Esophagus squamous epithelium (tissue), 5 donors: ENCODE data around the gene PAOX. TPM values are rescaled to one million over a fixed set of nuclear protein-coding genes. Genes with fewer than 3 reads are reported as not detected.

Source experiments
- DNase-seq: peaks from one replicate; lab custom pipeline; 2025; lab: John Stamatoyannopoulos, UW
- H3K27ac ChIP-seq, 4 donors: fragments of 200-600 bp; sonication (generic); one replicate each; pipeline ENCODE4 v1.5.1; 2016 to 2019; ENCODE audit warnings: mild to moderate bottlenecking in 1 of 4
- H3K27me3 ChIP-seq, 4 donors: fragments of 200-600 bp; sonication (generic); 1 replicate in 3 of 4; 2 replicates in 1 of 4; pipeline versions ENCODE4 v1.5.1 to v1.6.0; 2017 to 2021; ENCODE audit warnings: antibody characterized with exemption in 1 of 4
- H3K36me3 ChIP-seq, 3 donors: fragments of 200-600 bp; sonication (generic); one replicate each; pipeline ENCODE4 v1.5.1; 2016 to 2019
- H3K4me1 ChIP-seq, 3 donors: fragments of 200-600 bp; sonication (generic); one replicate each; pipeline ENCODE4 v1.5.1; 2017 to 2019
- H3K4me3 ChIP-seq, 4 donors: fragments of 200-600 bp; sonication (generic); 1 replicate in 3 of 4; 2 replicates in 1 of 4; pipeline ENCODE4 v1.5.1; 2016 to 2019; ENCODE audit warnings: mild to moderate bottlenecking in 2 of 4, moderate library complexity in 1 of 4
- H3K9me3 ChIP-seq, 3 donors: fragments of 200-600 bp; sonication (generic); one replicate each; pipeline ENCODE4 v1.5.1; 2016 to 2019
- POLR2A ChIP-seq, 4 donors: fragments of 450-650 bp; IDR thresholded peaks; one replicate each; pipeline ENCODE4 v1.6.1; 2017; ENCODE audit warnings: antibody characterized with exemption in 4 of 4, mild to moderate bottlenecking in 4 of 4, moderate library complexity in 3 of 4
- WGBS, 2 donors: methylation state at CpG; one replicate each; pipeline ENCODE4 v1.1.5; 2018; 5-methylcytosine and 5-hydroxymethylcytosine counted together
- intact Hi-C: fragments of 100-400 bp; cut with DNase I; formaldehyde crosslinking; loops from one replicate; pipeline ENCODE4 v1.15.0; 2022
- total RNA-seq, 4 donors: library from RNA; depleted of rRNA; stranded (reverse); fragments of >200 nt; gene quantifications; one replicate each; pipeline ENCODE4 v1.1.0, GENCODE V29; 2016
- TF ChIP-seq, protein P1 (sequence below), 6 experiments: fragments of 450-650 bp in 4 of 6; fragments of 200-600 bp in 2 of 6; sonication (generic) in 2 of 6; IDR thresholded peaks; one replicate each; pipeline ENCODE4 v1.5.1; 2016 to 2019; ENCODE audit warnings: antibody characterized with exemption in 6 of 6, mild to moderate bottlenecking in 4 of 6, moderate library complexity in 4 of 6
- donor health status: DM: yes; HTN: yes; CAD: no.

The PAOX gene
- total RNA-seq, 4 donors from 2014 or later = 11.5 to 16.6 (median 15.9) TPM

- Histone ChIP-seq H3K4me1 (peaks cover 10 to 37% (median 13%) of the 10 kb centered on the region in 3 donors), H3K4me3 (peak overlapping the region; percentile 49 to 83 (median 61)), H3K27me3 (peaks cover 0 to 16% (median 0%) of the 10 kb centered on the region in 4 donors), H3K36me3 (peaks cover 0 to 5% (median 0%) of the 10 kb centered on the region in 3 donors), H3K9me3 (peaks cover 0 to 5% (median 0%) of the 10 kb centered on the region in 3 donors), H3K27ac (peak overlapping the region in 1 of 4 donors; percentile 39)
- WGBS, 2 donors = no CpG with 5 or more reads among the region's 27 CpGs
- TF ChIP-seq, protein P1, sequence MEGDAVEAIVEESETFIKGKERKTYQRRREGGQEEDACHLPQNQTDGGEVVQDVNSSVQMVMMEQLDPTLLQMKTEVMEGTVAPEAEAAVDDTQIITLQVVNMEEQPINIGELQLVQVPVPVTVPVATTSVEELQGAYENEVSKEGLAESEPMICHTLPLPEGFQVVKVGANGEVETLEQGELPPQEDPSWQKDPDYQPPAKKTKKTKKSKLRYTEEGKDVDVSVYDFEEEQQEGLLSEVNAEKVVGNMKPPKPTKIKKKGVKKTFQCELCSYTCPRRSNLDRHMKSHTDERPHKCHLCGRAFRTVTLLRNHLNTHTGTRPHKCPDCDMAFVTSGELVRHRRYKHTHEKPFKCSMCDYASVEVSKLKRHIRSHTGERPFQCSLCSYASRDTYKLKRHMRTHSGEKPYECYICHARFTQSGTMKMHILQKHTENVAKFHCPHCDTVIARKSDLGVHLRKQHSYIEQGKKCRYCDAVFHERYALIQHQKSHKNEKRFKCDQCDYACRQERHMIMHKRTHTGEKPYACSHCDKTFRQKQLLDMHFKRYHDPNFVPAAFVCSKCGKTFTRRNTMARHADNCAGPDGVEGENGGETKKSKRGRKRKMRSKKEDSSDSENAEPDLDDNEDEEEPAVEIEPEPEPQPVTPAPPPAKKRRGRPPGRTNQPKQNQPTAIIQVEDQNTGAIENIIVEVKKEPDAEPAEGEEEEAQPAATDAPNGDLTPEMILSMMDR (IDR thresholded peaks at IDR 0.05) = no peak
- no peak for TF ChIP-seq POLR2A (IDR thresholded peaks at IDR 0.05)
- DNase-seq = no peak
- intact Hi-C loops = no loop called here
Measured at GRCh38 chr10:133356549-133357284, 22.3 kb upstream of the PAOX start.

- DNase-seq = no peak
- Histone ChIP-seq H3K9me3 (peaks cover 0 to 5% (median 0%) of the 10 kb centered on the region in 3 donors), H3K4me3 (peak within 1 kb of the TSS; percentile 49 to 83 (median 61)), H3K27me3 (peaks cover 0 to 14% (median 0%) of the 10 kb centered on the region in 4 donors), H3K4me1 (peaks cover 10 to 37% (median 13%) of the 10 kb centered on the region in 3 donors), H3K27ac (peak within 1 kb of the TSS; percentile 39 to 79 (median 57)), H3K36me3 (peaks cover 0 to 13% (median 0%) of the 10 kb centered on the region in 3 donors)
- intact Hi-C loops = no loop called here
- TF ChIP-seq, protein P1 (IDR thresholded peaks at IDR 0.05) = no peak
- TF ChIP-seq POLR2A (IDR thresholded peaks at IDR 0.05) = no peak
- WGBS, 2 donors = no CpG with 5 or more reads among the region's 83 CpGs
Measured at GRCh38 chr10:133357285-133358161, 21.5 kb upstream of the PAOX start, which contains the start of gene FUOM. TSS of gene FUOM (minus strand) at chr10:133358019. CDS start at chr10:133358007, 12 bp downstream.

DNA sequence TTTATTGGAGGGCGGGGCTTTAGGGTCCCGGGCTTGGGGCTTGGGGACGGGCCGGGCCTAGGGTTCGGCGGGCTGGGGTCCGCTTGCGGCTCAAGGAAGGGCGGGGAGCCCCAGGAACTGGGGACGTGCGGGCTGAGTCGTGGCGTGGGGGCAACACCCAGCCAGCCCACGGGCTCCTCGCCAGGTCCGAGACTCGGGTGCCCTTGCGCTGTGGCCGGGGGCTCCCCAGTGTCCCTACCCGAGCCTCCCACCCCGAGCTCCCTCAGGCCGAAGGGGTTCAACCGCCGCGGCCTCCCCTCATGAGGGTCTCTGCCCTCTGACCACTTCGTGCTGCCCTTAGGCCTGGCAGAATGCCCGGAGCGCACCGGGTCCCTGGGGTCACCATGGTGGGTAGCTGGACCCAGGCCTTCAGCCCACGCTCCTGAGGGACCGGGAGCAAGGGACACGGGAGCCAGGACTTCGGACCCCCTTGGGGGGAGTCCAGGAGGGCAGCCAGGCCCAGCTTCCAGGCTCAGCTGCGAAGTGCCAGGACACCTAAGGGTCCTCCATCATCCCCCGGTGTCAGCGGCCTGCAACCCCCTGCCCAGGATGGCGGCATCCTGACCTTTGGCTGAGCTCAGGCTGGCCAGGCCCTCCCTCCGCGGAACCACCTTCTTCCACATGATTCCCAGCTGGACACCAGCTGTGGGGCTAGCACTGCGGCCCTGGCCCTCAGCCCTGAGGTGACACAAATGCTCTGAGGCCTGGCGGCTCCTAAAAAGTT, 20.7 kb upstream of the PAOX start:
- Histone ChIP-seq H3K4me1 (peaks cover 10 to 37% (median 13%) of the 10 kb centered on the region in 3 donors), H3K4me3 (peak overlapping the region in 3 of 4 donors; percentile 49 to 83 (median 64)), H3K9me3 (peaks cover 0 to 5% (median 0%) of the 10 kb centered on the region in 3 donors), H3K27me3 (peaks cover 0 to 14% (median 0%) of the 10 kb centered on the region in 4 donors), H3K27ac (peak overlapping the region; percentile 31 to 79 (median 57)), H3K36me3 (peaks cover 0 to 21% (median 0%) of the 10 kb centered on the region in 3 donors)
- 86% methylated on average over 1 of the region's 41 CpGs; no CpG with 5 or more reads in 1 of the 2 donors for WGBS, 2 donors
- TF ChIP-seq, protein P1 (IDR thresholded peaks at IDR 0.05) = no peak
- no peak for TF ChIP-seq POLR2A (IDR thresholded peaks at IDR 0.05)
- intact Hi-C loops = no loop called here
- no peak for DNase-seq

GRCh38 chr10:133358925-133359310, 20.1 kb upstream of the PAOX start:
- H3K27ac ChIP-seq = peak overlapping the region in 2 of 4 donors; percentile 31 to 75
- DNase-seq = no peak
- H3K4me3 ChIP-seq = no peak overlapping the region
- peaks cover 0 to 27% (median 0%) of the 10 kb centered on the region in 3 donors for H3K36me3 ChIP-seq
- intact Hi-C loops = no loop called here
- TF ChIP-seq POLR2A (IDR thresholded peaks at IDR 0.05) = no peak
- 57 to 100% methylated on average over 1 to 2 of the region's 11 CpGs for WGBS, 2 donors
- H3K4me1 ChIP-seq = peaks cover 10 to 39% (median 13%) of the 10 kb centered on the region in 3 donors
- H3K9me3 ChIP-seq = peaks cover 0 to 5% (median 0%) of the 10 kb centered on the region in 3 donors
- H3K27me3 ChIP-seq = peaks cover 0 to 14% (median 0%) of the 10 kb centered on the region in 4 donors
